ENCODE measurements around the gene PLA2G6. TPM values are rescaled to one million over a fixed set of nuclear protein-coding genes. Genes with fewer than 3 reads are reported as not detected.

Gene PLA2G6
- total and polyA plus RNA-seq, 4 experiments from 2014 or later, result 1.1 to 238 (median 116) TPM

- ChIA-PET CTCF (ENCODE audit: partially characterized antibody) (no interaction called here), POLR2A (ENCODE audit: partially characterized antibody) (no interaction called here)
- no peak overlapping the region for H3K27ac ChIP-seq (ENCODE audit: low read depth, low read length)
- intact Hi-C loops (cut with micrococcal nuclease), result no loop called here
- Mint-ChIP-seq H3K4me3 (no peak overlapping the region), H3K36me3 (peaks cover 25 to 50% of the 10 kb centered on the region in 2 donors), H3K27ac (peak overlapping the region in 1 of 7 donors; percentile 56), H3K4me1 (no peaks in the 10 kb centered on the region), H3K9me3 (no peaks in the 10 kb centered on the region), H3K27me3 (no peaks in the 10 kb centered on the region)
- no peak for DNase-seq
- no peak overlapping the region for H3K4me3 ChIP-seq (ENCODE audit: low read length in 2 of 2)
- H3K27me3 ChIP-seq (ENCODE audit: insufficient read depth, low read length), result no peaks in the 10 kb centered on the region
- H3K36me3 ChIP-seq (ENCODE audit: insufficient read depth, low read length), result peaks cover 10% of the 10 kb centered on the region
- H3K4me1 ChIP-seq (ENCODE audit: insufficient read depth, low read length), result no peaks in the 10 kb centered on the region
- no peaks in the 10 kb centered on the region for H3K9me3 ChIP-seq (ENCODE audit: control insufficient read depth in 1 of 2, low read length in 2 of 2)
These were observed 109.1 kb downstream of the PLA2G6 start for GRCh38 chr22:38072322-38073149.

DNA sequence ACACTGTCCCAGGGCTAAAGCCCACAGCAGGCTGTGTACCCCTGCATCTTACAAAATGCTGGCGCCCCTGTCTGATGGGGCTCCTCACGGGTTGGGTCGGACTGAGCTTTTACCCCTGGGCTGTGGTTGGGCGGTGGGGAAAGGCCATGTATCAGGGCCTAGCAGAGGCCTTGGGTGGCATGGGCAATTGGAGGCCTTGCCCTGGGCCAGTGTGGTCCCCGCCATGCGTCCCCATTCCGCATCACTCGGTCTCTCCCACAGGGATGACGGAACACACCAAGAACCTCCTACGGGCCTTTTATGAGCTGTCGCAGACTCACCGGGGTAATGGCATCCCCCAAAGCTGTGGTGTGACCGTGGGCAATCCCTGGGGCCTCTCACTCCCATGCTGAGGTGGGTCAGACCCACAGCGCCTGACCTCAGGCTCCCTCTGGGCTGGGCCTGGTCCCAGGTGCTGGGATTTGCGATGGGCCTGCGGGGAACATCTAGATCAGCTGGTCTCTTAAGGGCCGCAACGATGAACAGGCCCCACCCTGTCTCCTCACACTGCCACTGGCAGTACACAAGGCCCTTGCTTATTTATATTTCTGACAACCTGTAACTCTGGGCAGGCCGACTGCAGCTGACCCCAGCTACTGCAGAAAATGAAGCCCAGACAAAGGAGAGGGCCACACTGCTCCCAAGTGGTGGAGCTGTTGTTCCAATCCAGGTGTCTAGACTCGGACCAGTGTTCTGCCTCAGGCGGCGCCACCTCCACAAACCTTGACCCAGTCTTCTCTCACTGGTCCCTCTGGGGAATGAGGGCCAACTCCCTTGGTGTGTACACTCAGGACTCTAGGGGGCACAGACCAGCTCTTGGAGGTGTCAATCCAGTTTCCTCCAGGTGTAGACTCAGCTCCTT, 110.0 kb downstream of the PLA2G6 start:
- Histone ChIP-seq H3K36me3 (ENCODE audit: insufficient read depth, low read length) (peaks cover 10% of the 10 kb centered on the region), H3K27me3 (ENCODE audit: insufficient read depth, low read length) (no peaks in the 10 kb centered on the region), H3K4me1 (ENCODE audit: insufficient read depth, low read length) (no peaks in the 10 kb centered on the region), H3K9me3 (ENCODE audit: control insufficient read depth in 1 of 2, low read length in 2 of 2) (no peaks in the 10 kb centered on the region), H3K27ac (ENCODE audit: low read depth, low read length) (no peak overlapping the region), H3K4me3 (ENCODE audit: low read length in 2 of 2) (no peak overlapping the region)
- Mint-ChIP-seq H3K4me3 (no peak overlapping the region), H3K27me3 (no peaks in the 10 kb centered on the region), H3K36me3 (peaks cover 29 to 55% of the 10 kb centered on the region in 2 donors), H3K27ac (no peak overlapping the region), H3K9me3 (no peaks in the 10 kb centered on the region), H3K4me1 (no peaks in the 10 kb centered on the region)
- intact Hi-C loops (cut with micrococcal nuclease), result no loop called here
- ChIA-PET CTCF (ENCODE audit: partially characterized antibody) (no interaction called here), POLR2A (ENCODE audit: partially characterized antibody) (no interaction called here)
- no peak for DNase-seq

DNA sequence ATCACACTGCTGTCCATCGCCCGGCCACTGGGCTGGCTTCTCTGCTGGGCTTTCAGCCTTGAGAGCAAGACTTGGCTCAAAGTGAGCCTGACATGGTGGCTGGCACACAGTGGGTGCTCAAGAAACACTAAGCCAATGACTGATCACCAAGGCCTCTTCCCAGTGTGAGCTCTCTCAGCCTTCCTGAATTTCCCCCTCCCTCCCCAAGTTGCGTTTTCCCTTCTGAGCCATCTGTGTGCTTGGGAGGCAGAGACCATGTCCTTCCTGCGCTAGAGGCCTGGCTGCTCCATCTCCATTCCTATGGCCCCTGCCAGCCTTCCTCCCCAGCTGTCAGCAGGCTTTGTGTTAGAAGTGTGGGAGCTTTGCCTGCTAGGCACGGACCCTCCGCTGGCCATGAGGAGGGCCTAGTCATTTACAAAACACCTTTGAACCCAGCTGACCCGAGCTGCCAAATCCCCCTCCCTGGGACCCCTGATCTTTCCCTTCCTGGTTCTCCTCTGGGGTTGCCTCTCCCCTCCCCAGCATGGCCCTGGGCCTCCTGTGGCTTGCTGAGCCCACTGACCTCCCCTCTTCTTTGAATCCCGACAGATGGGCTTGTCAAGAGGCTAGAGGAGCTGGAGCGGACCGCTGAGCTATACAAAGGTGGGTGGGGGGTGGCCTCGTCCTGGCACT, 111.2 kb downstream of the PLA2G6 start:
- peaks cover 36 to 66% of the 10 kb centered on the region in 2 donors for H3K36me3 Mint-ChIP-seq
- no peaks in the 10 kb centered on the region for H3K27me3 Mint-ChIP-seq
- H3K27ac Mint-ChIP-seq, result no peak overlapping the region
- no peak for DNase-seq
- H3K4me3 ChIP-seq (ENCODE audit: low read length in 2 of 2), result no peak overlapping the region
- intact Hi-C loops (cut with micrococcal nuclease), result no loop called here
- H3K27me3 ChIP-seq (ENCODE audit: insufficient read depth, low read length), result no peaks in the 10 kb centered on the region
- H3K4me3 Mint-ChIP-seq, result no peak overlapping the region
- no peaks in the 10 kb centered on the region for H3K4me1 ChIP-seq (ENCODE audit: insufficient read depth, low read length)
- peaks cover 19% of the 10 kb centered on the region for H3K36me3 ChIP-seq (ENCODE audit: insufficient read depth, low read length)
- ChIA-PET CTCF (ENCODE audit: partially characterized antibody) (interaction anchor here (3.3 kb wide), 1 partner anchor 17 kb away, joined by 19 read pairs; no protein-coding TSS in a partner anchor), POLR2A (ENCODE audit: partially characterized antibody) (no interaction called here)
- H3K4me1 Mint-ChIP-seq, result no peaks in the 10 kb centered on the region
- H3K9me3 ChIP-seq (ENCODE audit: control insufficient read depth in 1 of 2, low read length in 2 of 2), result no peaks in the 10 kb centered on the region
- no peak overlapping the region for H3K27ac ChIP-seq (ENCODE audit: low read depth, low read length)
- H3K9me3 Mint-ChIP-seq, result no peaks in the 10 kb centered on the region

- Mint-ChIP-seq H3K4me1 (no peaks in the 10 kb centered on the region), H3K36me3 (peaks cover 42 to 74% of the 10 kb centered on the region in 2 donors), H3K27ac (no peak overlapping the region), H3K27me3 (no peaks in the 10 kb centered on the region), H3K4me3 (no peak overlapping the region), H3K9me3 (no peaks in the 10 kb centered on the region)
- POLR2A ChIA-PET (ENCODE audit: partially characterized antibody), result no interaction called here
- H3K9me3 ChIP-seq (ENCODE audit: control insufficient read depth in 1 of 2, low read length in 2 of 2), result no peaks in the 10 kb centered on the region
- no peaks in the 10 kb centered on the region for H3K4me1 ChIP-seq (ENCODE audit: insufficient read depth, low read length)
- no peak for DNase-seq
- no peaks in the 10 kb centered on the region for H3K27me3 ChIP-seq (ENCODE audit: insufficient read depth, low read length)
- no peak overlapping the region for H3K4me3 ChIP-seq (ENCODE audit: low read length in 2 of 2)
- intact Hi-C loops (cut with micrococcal nuclease), result no loop called here
- CTCF ChIA-PET (ENCODE audit: partially characterized antibody), result interaction anchor here (3.3 kb wide), 1 partner anchor 16 kb away, joined by 19 read pairs; no protein-coding TSS in a partner anchor
- H3K36me3 ChIP-seq (ENCODE audit: insufficient read depth, low read length), result peaks cover 26% of the 10 kb centered on the region
- no peak overlapping the region for H3K27ac ChIP-seq (ENCODE audit: low read depth, low read length)
These were observed 112.0 kb downstream of the PLA2G6 start for GRCh38 chr22:38069372-38070249.

- no peaks in the 10 kb centered on the region for H3K4me1 Mint-ChIP-seq
- H3K27me3 Mint-ChIP-seq, result no peaks in the 10 kb centered on the region
- DNase-seq, result no peak
- no peak overlapping the region for H3K27ac ChIP-seq (ENCODE audit: low read depth, low read length)
- POLR2A ChIA-PET (ENCODE audit: partially characterized antibody), result no interaction called here
- H3K4me1 ChIP-seq (ENCODE audit: insufficient read depth, low read length), result no peaks in the 10 kb centered on the region
- H3K27ac Mint-ChIP-seq, result no peak overlapping the region
- peaks cover 26% of the 10 kb centered on the region for H3K36me3 ChIP-seq (ENCODE audit: insufficient read depth, low read length)
- no peaks in the 10 kb centered on the region for H3K9me3 Mint-ChIP-seq
- intact Hi-C loops (cut with micrococcal nuclease), result no loop called here
- H3K36me3 Mint-ChIP-seq, result peaks cover 38 to 72% of the 10 kb centered on the region in 2 donors
- CTCF ChIA-PET (ENCODE audit: partially characterized antibody), result interaction anchor here (3.3 kb wide), 1 partner anchor 15 kb away, joined by 19 read pairs; no protein-coding TSS in a partner anchor
- H3K27me3 ChIP-seq (ENCODE audit: insufficient read depth, low read length), result no peaks in the 10 kb centered on the region
- H3K4me3 ChIP-seq (ENCODE audit: low read length in 2 of 2), result no peak overlapping the region
- H3K9me3 ChIP-seq (ENCODE audit: control insufficient read depth in 1 of 2, low read length in 2 of 2), result no peaks in the 10 kb centered on the region
- H3K4me3 Mint-ChIP-seq, result no peak overlapping the region
These were observed 112.8 kb downstream of the PLA2G6 start for GRCh38 chr22:38068641-38069371.

GRCh38 chr22:38067761-38068360, 113.8 kb downstream of the PLA2G6 start:
- intact Hi-C loops (cut with micrococcal nuclease), result no loop called here
- Mint-ChIP-seq H3K4me3 (no peak overlapping the region), H3K27me3 (no peaks in the 10 kb centered on the region), H3K4me1 (peaks cover 0 to under 1% (median 0%) of the 10 kb centered on the region in 4 donors), H3K27ac (no peak overlapping the region), H3K9me3 (no peaks in the 10 kb centered on the region), H3K36me3 (peaks cover 41 to 70% of the 10 kb centered on the region in 2 donors)
- ChIA-PET POLR2A (ENCODE audit: partially characterized antibody) (no interaction called here), CTCF (ENCODE audit: partially characterized antibody) (interaction anchor here (0.7 to 3.3 kb wide), 2 partner anchors 14 to 1112 kb away, joined by 3 to 19 read pairs; no protein-coding TSS in a partner anchor)
- no peaks in the 10 kb centered on the region for H3K4me1 ChIP-seq (ENCODE audit: insufficient read depth, low read length)
- no peak overlapping the region for H3K27ac ChIP-seq (ENCODE audit: low read depth, low read length)
- no peak overlapping the region for H3K4me3 ChIP-seq (ENCODE audit: low read length in 2 of 2)
- H3K36me3 ChIP-seq (ENCODE audit: insufficient read depth, low read length), result peaks cover 21% of the 10 kb centered on the region
- H3K9me3 ChIP-seq (ENCODE audit: control insufficient read depth in 1 of 2, low read length in 2 of 2), result no peaks in the 10 kb centered on the region
- H3K27me3 ChIP-seq (ENCODE audit: insufficient read depth, low read length), result no peaks in the 10 kb centered on the region
- no peak for DNase-seq
